ENCODE measurements around the gene HSPG2. TPM values are rescaled to one million over a fixed set of nuclear protein-coding genes. Genes with fewer than 3 reads are reported as not detected.

HSPG2 gene
- total and polyA plus RNA-seq, 10 of the 15 experiments (the other 5 are each of a cell fraction or from before 2014, with no cell fraction given) = 0.30 to 3.4 (median 0.73) TPM; not detected in 2

DNA sequence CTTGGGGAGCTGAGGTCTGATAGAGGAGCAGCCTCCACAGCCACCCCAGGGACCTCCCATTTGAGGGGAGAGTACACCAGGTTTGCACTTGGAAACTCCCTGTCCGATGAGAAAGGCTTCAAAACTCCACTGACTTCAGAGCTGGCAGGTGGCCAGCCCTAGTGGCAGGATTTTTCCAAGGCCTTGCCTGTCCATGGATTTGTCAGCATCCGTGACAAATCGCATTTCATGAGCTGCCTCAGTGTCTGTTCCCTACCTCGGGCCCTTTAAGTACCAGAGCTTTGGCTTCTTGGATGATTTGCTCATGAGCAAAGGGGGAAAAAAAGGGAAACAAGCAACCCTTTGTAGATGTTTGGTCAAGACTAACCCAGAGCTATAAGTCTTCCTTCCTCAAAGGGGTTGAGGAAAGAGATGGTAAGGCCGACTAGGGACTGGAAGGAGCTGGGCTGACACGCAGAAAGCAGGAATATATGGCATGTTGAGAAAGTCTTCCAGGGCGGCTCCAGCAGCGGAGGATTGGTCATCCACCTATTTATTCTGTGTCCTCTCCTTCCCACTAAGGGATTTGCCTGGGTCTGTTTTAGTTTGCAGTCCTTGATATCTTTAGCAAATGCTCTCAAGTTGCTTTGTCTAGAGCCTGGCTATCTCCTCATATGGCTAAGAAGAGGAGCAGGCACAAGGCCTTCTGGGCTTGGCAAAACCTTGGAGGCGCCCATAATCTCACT, 2.7 kb upstream of the HSPG2 start (continued):
- TF ChIP-seq CUX1 (IDR thresholded peaks at IDR 0.05; ENCODE audit: insufficient replicate concordance, low read depth, low read length) (no peak), ZNF274 (IDR thresholded peaks at IDR 0.05; ENCODE audit: insufficient read depth, insufficient read length) (no peak), ASH2L (IDR thresholded peaks at IDR 0.05; ENCODE audit: borderline replicate concordance, low read depth) (no peak), PML (IDR thresholded peaks at IDR 0.05; ENCODE audit: low read length) (no peak), MAX (IDR thresholded peaks at IDR 0.05; ENCODE audit: low read depth, low read length) (no peak), RUNX3 (IDR thresholded peaks at IDR 0.05; ENCODE audit: low read length) (no peak), YY1 (IDR thresholded peaks at IDR 0.05; ENCODE audit: low read depth, low read length) (no peak), POLR2AphosphoS5 (IDR thresholded peaks at IDR 0.05; ENCODE audit: low read length) (no peak), IKZF2 (IDR thresholded peaks at IDR 0.05) (peak; percentile 13 to 26; a peak in 1 of 4 replicates), ZNF24 (IDR thresholded peaks at IDR 0.05) (no peak), DPF2 (IDR thresholded peaks at IDR 0.05) (no peak), ATF7 (IDR thresholded peaks at IDR 0.05; ENCODE audit: low read depth) (no peak), SUPT20H (IDR thresholded peaks at IDR 0.05; ENCODE audit: borderline replicate concordance, control insufficient read depth, low read depth, low read length) (no peak), BCLAF1 (IDR thresholded peaks at IDR 0.05) (no peak), CBX5 (IDR thresholded peaks at IDR 0.05; ENCODE audit: low read depth) (no peak), REST (IDR thresholded peaks at IDR 0.05; ENCODE audit: low read depth, low read length) (no peak), MXI1 (IDR thresholded peaks at IDR 0.05; ENCODE audit: low read depth, low read length) (no peak)
- TF ChIP-seq, protein P1, sequence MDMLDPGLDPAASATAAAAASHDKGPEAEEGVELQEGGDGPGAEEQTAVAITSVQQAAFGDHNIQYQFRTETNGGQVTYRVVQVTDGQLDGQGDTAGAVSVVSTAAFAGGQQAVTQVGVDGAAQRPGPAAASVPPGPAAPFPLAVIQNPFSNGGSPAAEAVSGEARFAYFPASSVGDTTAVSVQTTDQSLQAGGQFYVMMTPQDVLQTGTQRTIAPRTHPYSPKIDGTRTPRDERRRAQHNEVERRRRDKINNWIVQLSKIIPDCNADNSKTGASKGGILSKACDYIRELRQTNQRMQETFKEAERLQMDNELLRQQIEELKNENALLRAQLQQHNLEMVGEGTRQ (IDR thresholded peaks at IDR 0.05; ENCODE audit: borderline replicate concordance, low read depth, low read length) = no peak

Measured in GM12878 (cell line).